DMS114 treated with DMSO at 0.1 percent for 48 hours (cell line): ENCODE results near the gene DVL1.
"Not testable (repeated sequence)": the region's sequence is repeated elsewhere in the genome, so short reads cannot be mapped to it uniquely, and the experiment has no call there.

Experiments
- DNase-seq: peaks from one replicate; lab custom pipeline; 2025; ENCODE audit not compliant: unreplicated experiment; lab: John Stamatoyannopoulos, UW

DVL1 gene

GRCh38 chr1:1373815-1374588 is 24.8 kb upstream of the DVL1 start:
- DNase-seq: no peak

GRCh38 chr1:1373051-1373814 is 24.0 kb upstream of the DVL1 start:
- no peak for DNase-seq

- DNase-seq: no peak
These were observed 22.8 kb upstream of the DVL1 start for GRCh38 chr1:1371746-1372711.

- DNase-seq: no peak
These were observed 22.1 kb upstream of the DVL1 start for GRCh38 chr1:1371364-1371745.

GRCh38 chr1:1370771-1371300 is 21.6 kb upstream of the DVL1 start:
- no peak for DNase-seq

- not testable (repeated sequence) for DNase-seq
These were observed 20.9 kb upstream of the DVL1 start for GRCh38 chr1:1370094-1370493.

GRCh38 chr1:1367315-1367714 is 18.1 kb upstream of the DVL1 start:
- DNase-seq: no peak

GRCh38 chr1:1366699-1367066 is 17.5 kb upstream of the DVL1 start:
- no peak for DNase-seq

GRCh38 chr1:1365875-1366698 is 16.9 kb upstream of the DVL1 start:
- DNase-seq: no peak

- DNase-seq: no peak
These were observed 15.0 kb upstream of the DVL1 start for GRCh38 chr1:1364266-1364665.

- DNase-seq: peak; percentile 39
These were observed 12.8 kb upstream of the DVL1 start for GRCh38 chr1:1361982-1362423.

GRCh38 chr1:1361233-1361981 is 12.2 kb upstream of the DVL1 start:
- DNase-seq: no peak

- no peak for DNase-seq
These were observed 11.4 kb upstream of the DVL1 start for GRCh38 chr1:1360506-1361169.

GRCh38 chr1:1359664-1360468 is 10.6 kb upstream of the DVL1 start:
- no peak for DNase-seq

GRCh38 chr1:1359308-1359663 is 10.1 kb upstream of the DVL1 start:
- no peak for DNase-seq

- no peak for DNase-seq
These were observed 9.4 kb upstream of the DVL1 start, which contains the start of gene MXRA8 for GRCh38 chr1:1358433-1359271. Gene MXRA8 (minus strand): TSS chr1:1358555. CDS start chr1:1358504, 51 bp downstream.

- no peak for DNase-seq
These were observed 8.7 kb upstream of the DVL1 start for GRCh38 chr1:1357871-1358432.
